H1 (cell line): ENCODE data around the gene ENAH. TPM values are rescaled to one million over a fixed set of nuclear protein-coding genes. Genes with fewer than 3 reads are reported as not detected.

Experiments
- CTCF ChIA-PET: fragments of 300-600 bp; sonication (Branson Sonifier 250); formaldehyde crosslinking; loops from one replicate; lab custom pipeline; 2021; ENCODE audit not compliant: partially characterized antibody; lab: Charles Lee
- POLR2A ChIA-PET: fragments of 300-600 bp; sonication (Branson Sonifier 250); formaldehyde crosslinking; loops from one replicate; lab custom pipeline; 2021; ENCODE audit warnings: inconsistent platforms; ENCODE audit not compliant: partially characterized antibody; lab: Charles Lee
- DNase-seq, 2 experiments: peaks; one replicate each; pipeline versions ENCODE4 v3.0.0 to v3.0.0-alpha.2; 2010 to 2022; ENCODE audit warnings: low spot score in 2 of 2, low read depth in 1 of 2, mixed read lengths in 1 of 2
- FAIRE-seq: peaks from 2 replicates; lab custom pipeline; 2011; peaks lifted over from hg19 to GRCh38; lab: Jason Lieb, UNC
- H2AFZ ChIP-seq: 2 replicates; pipeline ENCODE4 v1.8.1; 2012; ENCODE audit warnings: low read length, inconsistent platforms
- H2AK5ac ChIP-seq: 2 replicates; pipeline ENCODE4 v1.6.1; 2013; ENCODE audit warnings: low read depth, low read length
- H2BK120ac ChIP-seq: replicated peaks from 2 replicates; pipeline ENCODE3; 2013; ENCODE audit warnings: low read depth, low read length, inconsistent platforms
- H2BK12ac ChIP-seq: 2 replicates; pipeline ENCODE4 v1.6.1; 2013; ENCODE audit warnings: low read depth, low read length
- H2BK15ac ChIP-seq: 2 replicates; pipeline ENCODE4 v1.6.1; 2013; ENCODE audit warnings: low read length
- H2BK20ac ChIP-seq: 2 replicates; pipeline ENCODE4 v1.6.1; 2013; ENCODE audit warnings: low read length
- H2BK5ac ChIP-seq: 2 replicates; pipeline ENCODE4 v1.6.1; 2013; ENCODE audit warnings: low read depth, low read length
- H3K14ac ChIP-seq: 2 replicates; pipeline ENCODE4 v1.6.1; 2013; ENCODE audit warnings: inconsistent platforms; ENCODE audit not compliant: insufficient read length
- H3K18ac ChIP-seq: 2 replicates; pipeline ENCODE4 v1.6.1; 2013; ENCODE audit warnings: low read length; ENCODE audit errors: extremely low read depth
- H3K23ac ChIP-seq: 2 replicates; pipeline ENCODE4 v1.6.1; 2013; ENCODE audit warnings: inconsistent platforms; ENCODE audit not compliant: insufficient read length
- H3K23me2 ChIP-seq: 2 replicates; pipeline ENCODE4 v1.6.1; 2013; ENCODE audit warnings: low read depth, low read length
- H3K27ac ChIP-seq: 2 replicates; pipeline ENCODE4 v1.6.1; 2011; ENCODE audit warnings: low read depth, low read length, inconsistent platforms
- H3K27me3 ChIP-seq, 4 experiments: replicated peaks in 1 of 4; 1 replicate in 1 of 4; 2 replicates in 3 of 4; pipeline versions ENCODE4 v1.6.1 to v1.8.1; 2011 to 2013; ENCODE audit warnings: low read length in 3 of 4, mild to moderate bottlenecking in 3 of 4, inconsistent platforms in 2 of 4, mixed read lengths in 2 of 4, moderate library complexity in 1 of 4; ENCODE audit not compliant: control insufficient read depth in 3 of 4, insufficient read depth in 3 of 4; ENCODE audit errors: extremely low read depth in 1 of 4
- H3K36me3 ChIP-seq, 4 experiments: 2 replicates each; pipeline versions ENCODE4 v1.6.1 to v1.8.1; 2011 to 2013; ENCODE audit warnings: mild to moderate bottlenecking in 4 of 4, low read length in 3 of 4, moderate library complexity in 2 of 4, control low read depth in 1 of 4, inconsistent platforms in 1 of 4; ENCODE audit not compliant: insufficient read depth in 4 of 4, control insufficient read depth in 2 of 4
- H3K4ac ChIP-seq: replicated peaks from 2 replicates; pipeline ENCODE3; 2013; ENCODE audit warnings: low read length, low read depth, mixed read lengths, inconsistent platforms; ENCODE audit not compliant: insufficient read length
- H3K4me1 ChIP-seq, 4 experiments: replicated peaks in 1 of 4; 1 replicate in 1 of 4; 2 replicates in 3 of 4; pipeline versions ENCODE4 v1.6.1 to v1.8.1; 2011 to 2013; ENCODE audit warnings: low read length in 3 of 4, inconsistent platforms in 2 of 4, mixed read lengths in 1 of 4; ENCODE audit not compliant: insufficient read depth in 4 of 4, control insufficient read depth in 3 of 4
- H3K4me2 ChIP-seq, 2 experiments: 2 replicates each; pipeline versions ENCODE4 v1.6.1 to v1.8.1; 2011 to 2013; ENCODE audit warnings: low read depth in 2 of 2, low read length in 2 of 2, control low read depth in 1 of 2, inconsistent platforms in 1 of 2, mild to moderate bottlenecking in 1 of 2; ENCODE audit not compliant: insufficient read depth in 1 of 2
- H3K4me3 ChIP-seq, 4 experiments: fragments of 200-600, 300-600 bp in 1 of 4; sonication (generic), shearing (Covaris generic), sonication (Bioruptor Twin) in 1 of 4; 2 replicates each; pipeline versions ENCODE4 v1.5.1 to v1.8.1; 2011 to 2016; ENCODE audit warnings: low read length in 4 of 4, low read depth in 3 of 4, control low read depth in 2 of 4, inconsistent platforms in 2 of 4, mild to moderate bottlenecking in 2 of 4, mixed read lengths in 1 of 4, moderate library complexity in 1 of 4; ENCODE audit not compliant: insufficient read depth in 2 of 4; ENCODE audit errors: extremely low read depth in 1 of 4
- H3K56ac ChIP-seq: replicated peaks from 2 replicates; pipeline ENCODE3; 2013; ENCODE audit warnings: low read depth, mild to moderate bottlenecking, mixed read lengths, low read length, inconsistent platforms; ENCODE audit not compliant: insufficient read length
- H3K79me1 ChIP-seq: 2 replicates; pipeline ENCODE4 v1.6.1; 2013; ENCODE audit warnings: low read depth, low read length, control low read depth
- H3K79me2 ChIP-seq, 2 experiments: 2 replicates each; pipeline versions ENCODE4 v1.6.1 to v1.8.1; 2012 to 2013; ENCODE audit warnings: low read length in 2 of 2, mild to moderate bottlenecking in 2 of 2, inconsistent platforms in 1 of 2; ENCODE audit not compliant: insufficient read depth in 2 of 2, control insufficient read depth in 1 of 2
- H3K9ac ChIP-seq, 4 experiments: replicated peaks in 1 of 4; 1 replicate in 1 of 4; 2 replicates in 3 of 4; pipeline versions ENCODE4 v1.6.1 to v1.8.1; 2011 to 2013; ENCODE audit warnings: low read depth in 3 of 4, low read length in 3 of 4, control low read depth in 2 of 4, mild to moderate bottlenecking in 2 of 4, moderate library complexity in 2 of 4, inconsistent platforms in 1 of 4; ENCODE audit errors: extremely low read depth in 1 of 4
- H3K9me3 ChIP-seq, 2 experiments: 2 replicates each; pipeline versions ENCODE4 v1.6.1 to v1.8.1; 2012 to 2013; ENCODE audit warnings: mild to moderate bottlenecking in 2 of 2, moderate library complexity in 2 of 2, control low read depth in 1 of 2, inconsistent platforms in 1 of 2, low read depth in 1 of 2, low read length in 1 of 2, mixed read lengths in 1 of 2; ENCODE audit not compliant: insufficient read depth in 2 of 2
- H4K20me1 ChIP-seq, 2 experiments: replicated peaks in 1 of 2; 2 replicates each; pipeline versions ENCODE3 to v1.8.1; 2011 to 2013; ENCODE audit warnings: inconsistent platforms in 2 of 2, low read length in 2 of 2, mild to moderate bottlenecking in 1 of 2; ENCODE audit not compliant: insufficient read depth in 2 of 2, control insufficient read depth in 1 of 2
- H4K5ac ChIP-seq: 2 replicates; pipeline ENCODE4 v1.6.1; 2013; ENCODE audit warnings: low read length, low read depth, mixed read lengths, inconsistent platforms; ENCODE audit not compliant: insufficient read length
- H4K8ac ChIP-seq: 2 replicates; pipeline ENCODE4 v1.8.0; 2013; ENCODE audit warnings: mild to moderate bottlenecking, moderate library complexity, low read length, inconsistent platforms; ENCODE audit not compliant: insufficient read depth; ENCODE audit errors: extremely low read depth
- H4K91ac ChIP-seq: replicated peaks from 2 replicates; pipeline ENCODE3; 2013; ENCODE audit warnings: low read length, mixed read lengths, inconsistent platforms; ENCODE audit not compliant: insufficient read length
- BACH1 ChIP-seq: IDR thresholded peaks from 2 replicates; pipeline ENCODE4 v1.6.1; 2012; ENCODE audit warnings: low read length, improper control_type of control experiment
- BCL11A ChIP-seq, 2 experiments: IDR thresholded peaks; one replicate each; pipeline ENCODE4 v1.6.1; 2011; ENCODE audit warnings: low read depth in 2 of 2, low read length in 2 of 2, mild to moderate bottlenecking in 2 of 2
- CBX8 ChIP-seq: fragments of 300-800, 300-1000 bp; sonication (generic); IDR thresholded peaks from 2 replicates; pipeline ENCODE4 v1.7.1; 2016; ENCODE audit warnings: low read depth, low read length, borderline replicate concordance
- GABPA ChIP-seq: IDR thresholded peaks from 2 replicates; pipeline ENCODE4 v1.6.1; 2011; ENCODE audit warnings: mild to moderate bottlenecking, low read length, moderate library complexity, borderline replicate concordance; ENCODE audit not compliant: insufficient read depth
- HDAC6 ChIP-seq: IDR thresholded peaks from one replicate; pipeline ENCODE4 v1.7.1; 2012; ENCODE audit warnings: low read depth, mild to moderate bottlenecking, inconsistent platforms, low read length, moderate library complexity
- NRF1 ChIP-seq: IDR thresholded peaks from 2 replicates; pipeline ENCODE4 v1.6.1; 2011; ENCODE audit warnings: mild to moderate bottlenecking, low read depth, low read length, improper control_type of control experiment
- SAP30 ChIP-seq: fragments of 300-600 bp; sonication (generic); IDR thresholded peaks from 2 replicates; pipeline ENCODE4 v1.7.1; 2012; ENCODE audit warnings: low read length, moderate library complexity, mild to moderate bottlenecking, inconsistent platforms; ENCODE audit not compliant: insufficient read depth, insufficient replicate concordance
- TCF12 ChIP-seq: IDR thresholded peaks from 2 replicates; pipeline ENCODE4 v1.6.1; 2011; ENCODE audit warnings: low read depth, mild to moderate bottlenecking, low read length
- USF2 ChIP-seq: IDR thresholded peaks from 2 replicates; pipeline ENCODE4 v1.6.1; 2011; ENCODE audit warnings: low read length, improper control_type of control experiment
- WGBS, 2 experiments: shearing (Covaris generic) in 1 of 2; methylation state at CpG; one replicate each; pipeline versions ENCODE4 v1.1.6 to v1.1.7; 2013 to 2015; ENCODE audit warnings: low lambda C conversion rate in 2 of 2, mixed read lengths in 2 of 2, inconsistent platforms in 1 of 2, low coverage in 1 of 2, missing lambda C conversion rate in 1 of 2; ENCODE audit not compliant: insufficient replicate concordance in 2 of 2, insufficient coverage in 1 of 2, insufficient read length in 1 of 2; ENCODE audit errors: extremely low coverage in 1 of 2, missing lambda C conversion rate in 1 of 2; 5-methylcytosine and 5-hydroxymethylcytosine counted together
- polyA plus RNA-seq, 7 experiments: library from polyadenylated mRNA; depleted of rRNA in 3 of 7; stranded (reverse) in 5 of 7; unstranded in 2 of 7; fragments of >200 nt in 5 of 7; fragments of 200-250 nt in 2 of 7; gene quantifications; 1 replicate in 5 of 7; 2 replicates in 1 of 7; 4 replicates in 1 of 7; pipeline versions ENCODE4 v1.2.1 to v1.2.3, GENCODE V29; 2011 to 2013; ENCODE audit warnings: missing spikeins in 2 of 7, mixed read lengths in 2 of 7
- total RNA-seq: library from RNA; stranded (reverse); fragmentation: NEBNext Ultra II Directional; extraction: Animal tissue kit (Norgen Biotek cat#: 25700); gene quantifications from 2 replicates; pipeline ENCODE4 v1.2.1, GENCODE V29; 2021

The ENAH gene
- total and polyA plus RNA-seq, 2 of the 8 experiments (the other 6 are each of a cell fraction or from before 2014, with no cell fraction given), result 39.1 to 335 TPM

- no peak overlapping the region for H3K9ac ChIP-seq
These were observed 190.6 kb downstream of the ENAH start for GRCh38 chr1:225462429-225462713.

More at GRCh38 chr1:225462429-225462713, 190.6 kb downstream of the ENAH start:
- Histone ChIP-seq H3K4me2 (no peak overlapping the region), H2AK5ac (no peak overlapping the region), H4K8ac (no peak overlapping the region), H3K14ac (no peak overlapping the region), H3K36me3 (no peaks in the 10 kb centered on the region), H2AFZ (no peak overlapping the region), H3K79me2 (no peaks in the 10 kb centered on the region), H3K79me1 (no peaks in the 10 kb centered on the region), H2BK20ac (no peak overlapping the region), H4K20me1 (no peaks in the 10 kb centered on the region), H3K27ac (no peak overlapping the region), H3K4me1 (peaks cover 6 to 20% (median 12%) of the 10 kb centered on the region in 4 experiments), H3K27me3 (no peaks in the 10 kb centered on the region; a peak in 1 of 7 replicates), H3K18ac (no peak overlapping the region), H3K23me2 (no peaks in the 10 kb centered on the region; the same call in 1 of the 2 replicates), H3K23ac (no peak overlapping the region), H3K9me3 (no peaks in the 10 kb centered on the region), H3K4me3 (no peak overlapping the region), H2BK120ac (no peak overlapping the region), H4K5ac (no peak overlapping the region), H2BK15ac (no peak overlapping the region), H2BK12ac (peak overlapping the region; percentile 50; the same call in 1 of the 2 replicates), H2BK5ac (no peak overlapping the region), H3K4ac (no peak overlapping the region), H4K91ac (no peak overlapping the region), H3K56ac (no peak overlapping the region)
- no peak for FAIRE-seq
- DNase-seq, result no peak
- CTCF ChIA-PET, result interaction anchor here (0.7 to 2.8 kb wide), 7 partner anchors 11 to 349 kb away, joined by 3 to 20 read pairs (median 3); no protein-coding TSS in a partner anchor
- 90% methylated on average over 3 of the region's 5 CpGs; no CpG with 5 or more reads in 1 of the 2 experiments for WGBS, 2 experiments
- POLR2A ChIA-PET, result interaction anchor here (2.4 kb wide), 1 partner anchor 7 kb away, joined by 6 read pairs; no protein-coding TSS in a partner anchor
- TF ChIP-seq NRF1, result no peak
- no peak for TF ChIP-seq TCF12
- TF ChIP-seq SAP30, result no peak
- no peak for TF ChIP-seq BACH1
- no peak for TF ChIP-seq USF2
- TF ChIP-seq GABPA, result no peak
- no peak for TF ChIP-seq CBX8
- TF ChIP-seq HDAC6, result no peak
- no peak for TF ChIP-seq BCL11A (IDR thresholded peaks at IDR 0.05; ENCODE audit: low read depth in 2 of 2, low read length in 2 of 2)
